ENCODE results near the gene TIGD4.
"Not testable (repeated sequence)": the region's sequence is repeated elsewhere in the genome, so short reads cannot be mapped to it uniquely, and the experiment has no call there.

TIGD4 gene

DNA sequence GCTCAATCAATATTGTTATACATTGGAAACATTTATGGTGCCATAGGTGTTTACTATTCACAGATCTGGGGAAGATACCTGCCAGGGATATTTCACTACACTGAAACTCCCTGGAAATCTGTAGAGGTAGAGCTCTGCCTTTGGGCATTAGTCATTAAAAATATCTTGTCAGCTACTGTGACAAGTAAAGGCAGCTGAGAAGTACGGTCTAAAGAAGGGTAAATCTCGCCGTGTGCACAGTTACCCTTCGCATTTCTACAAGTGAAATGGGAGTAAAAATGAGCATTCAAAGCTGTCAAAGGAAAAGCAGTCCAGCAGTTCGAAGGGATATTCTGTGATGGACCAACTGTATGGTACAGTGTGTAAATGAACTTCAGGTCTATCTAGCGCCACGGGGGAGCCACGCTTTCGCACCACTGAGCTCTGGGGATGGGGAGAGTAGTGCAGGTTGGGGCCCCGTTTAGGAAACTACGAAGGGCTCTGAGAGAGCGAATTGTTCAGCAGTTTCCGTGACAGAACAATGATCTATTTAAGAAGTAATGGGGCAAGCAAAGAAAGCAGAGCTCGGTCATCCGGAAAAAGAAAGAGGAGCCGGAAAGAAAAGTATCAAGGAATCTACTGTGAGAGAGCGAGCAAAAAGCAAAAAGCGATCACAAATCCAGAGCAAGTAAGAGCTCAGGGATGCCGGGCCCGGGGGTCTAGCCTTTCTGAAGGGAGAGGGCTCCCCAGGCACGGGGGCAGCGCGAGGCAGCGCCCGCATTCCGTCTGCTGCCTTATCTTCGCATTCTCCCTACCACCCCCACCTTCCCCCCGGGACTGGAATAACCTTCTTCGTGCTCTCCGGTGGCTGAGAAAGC, 646 bp downstream of the TIGD4 start:
- peak; percentile 15 to 35 for DNase-seq

DNA sequence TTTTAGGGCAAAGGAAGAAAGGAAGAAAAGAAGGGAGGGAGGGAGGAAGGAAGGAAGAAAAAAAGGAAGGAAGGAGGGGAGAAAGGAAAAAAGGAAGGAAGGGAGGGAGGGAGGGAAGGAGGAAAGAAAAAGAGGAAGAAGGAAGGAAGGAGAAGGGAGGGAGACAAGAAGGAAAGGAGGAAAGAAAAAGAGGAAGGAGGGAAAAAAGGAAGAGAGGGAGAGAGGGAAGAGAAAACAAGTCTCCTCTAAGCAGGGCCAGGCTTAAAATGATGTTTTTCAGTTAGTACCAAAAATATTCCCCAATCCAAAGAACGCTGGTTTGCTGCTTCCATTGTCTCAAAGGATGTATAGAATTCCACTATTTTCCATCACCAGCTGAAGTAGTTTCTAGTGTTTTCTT, 2.0 kb downstream of the TIGD4 start:
- DNase-seq, result no peak

DNA sequence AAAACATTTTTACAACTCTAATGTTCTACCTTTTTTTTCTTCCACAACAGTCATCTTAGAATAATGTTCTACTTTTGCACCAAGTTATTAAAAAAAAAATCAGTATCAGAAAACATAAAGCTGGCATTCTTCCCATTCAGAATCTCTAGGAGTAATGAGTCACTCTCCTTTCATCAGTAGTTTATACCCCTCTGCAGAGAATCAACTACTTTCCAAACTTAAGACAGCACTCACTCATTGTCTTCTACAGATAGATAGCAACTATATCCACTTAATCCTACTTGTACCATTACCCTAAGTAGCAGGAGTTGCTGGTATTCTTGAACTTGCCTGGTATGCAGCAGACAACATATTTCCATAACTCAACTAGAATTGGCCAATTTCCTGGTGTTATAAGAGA, 3.2 kb downstream of the TIGD4 start:
- DNase-seq, result no peak

DNA sequence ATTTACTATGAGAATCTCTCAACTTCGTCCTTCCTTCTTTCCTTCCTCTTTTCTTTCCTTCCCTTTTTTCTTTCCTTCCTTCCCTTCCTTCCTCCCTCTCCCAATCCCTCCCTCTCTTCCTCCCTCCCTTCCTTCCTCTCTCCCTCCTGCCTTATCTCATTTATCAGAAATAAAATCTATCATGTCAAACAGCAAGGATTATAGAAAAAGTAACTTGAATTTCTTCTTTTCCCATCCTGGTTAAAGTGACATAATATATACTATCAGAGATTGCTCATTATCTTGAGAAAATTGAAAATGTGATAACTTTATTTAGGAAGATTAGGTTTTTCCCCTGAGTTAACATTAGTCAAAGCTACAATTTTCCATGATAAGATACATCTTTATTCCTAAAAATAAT, 5.6 kb downstream of the TIGD4 start:
- no peak for DNase-seq

DNA sequence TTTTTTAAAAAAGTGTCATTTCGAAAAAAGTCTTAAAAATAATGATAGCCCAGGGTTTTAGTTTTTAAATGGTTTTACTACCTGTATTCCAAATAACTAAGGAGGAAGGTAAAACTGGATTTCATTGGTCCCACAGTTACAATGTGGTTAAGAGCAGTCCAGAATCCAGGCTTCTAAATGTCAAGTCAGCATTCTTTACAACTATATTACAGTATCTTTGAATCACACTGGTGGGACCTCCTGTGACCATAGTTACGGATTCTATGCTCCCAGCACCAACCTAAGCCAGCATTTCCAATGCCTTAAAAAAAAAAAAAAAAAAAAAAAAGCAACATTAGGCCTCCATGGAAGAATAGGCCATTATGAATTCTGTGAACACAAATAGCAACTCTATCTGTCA, 6.2 kb downstream of the TIGD4 start:
- no peak for DNase-seq

DNA sequence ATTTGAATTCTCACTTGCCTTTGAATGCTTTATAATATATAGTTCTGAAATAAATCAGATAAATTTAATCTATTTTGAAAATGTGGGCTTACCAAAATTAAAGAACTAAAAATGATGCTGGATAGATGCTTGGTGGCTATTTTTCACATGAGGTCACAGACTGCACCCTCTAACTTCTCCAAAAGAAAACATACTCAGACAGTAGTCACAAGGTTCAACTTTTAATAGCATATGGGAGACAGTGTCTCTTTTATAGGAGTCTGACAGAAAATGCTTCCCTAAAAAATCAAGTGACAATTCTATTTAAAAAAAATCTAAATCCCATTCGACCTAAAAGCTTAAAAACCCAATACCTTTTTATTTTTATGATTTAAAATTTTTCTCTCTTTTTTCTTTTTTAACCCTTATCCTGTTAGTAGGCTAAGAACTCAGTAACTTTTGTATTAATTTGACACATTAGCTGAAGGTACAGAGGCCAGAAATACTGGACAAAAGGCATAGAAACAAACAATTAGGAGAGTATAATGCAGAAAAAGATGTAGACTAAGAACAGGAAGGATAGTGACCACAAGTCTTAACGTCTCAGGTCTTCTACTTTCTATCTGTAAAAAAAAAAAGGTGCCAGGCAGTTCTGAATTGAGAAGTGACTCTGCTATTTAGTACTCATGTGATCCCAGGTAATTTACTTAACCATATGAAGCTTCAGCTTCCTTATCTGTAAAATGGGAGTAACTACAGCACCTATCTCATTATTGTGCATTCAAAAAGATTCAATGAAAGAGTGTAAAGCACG, 7.6 kb downstream of the TIGD4 start:
- DNase-seq, result no peak

DNA sequence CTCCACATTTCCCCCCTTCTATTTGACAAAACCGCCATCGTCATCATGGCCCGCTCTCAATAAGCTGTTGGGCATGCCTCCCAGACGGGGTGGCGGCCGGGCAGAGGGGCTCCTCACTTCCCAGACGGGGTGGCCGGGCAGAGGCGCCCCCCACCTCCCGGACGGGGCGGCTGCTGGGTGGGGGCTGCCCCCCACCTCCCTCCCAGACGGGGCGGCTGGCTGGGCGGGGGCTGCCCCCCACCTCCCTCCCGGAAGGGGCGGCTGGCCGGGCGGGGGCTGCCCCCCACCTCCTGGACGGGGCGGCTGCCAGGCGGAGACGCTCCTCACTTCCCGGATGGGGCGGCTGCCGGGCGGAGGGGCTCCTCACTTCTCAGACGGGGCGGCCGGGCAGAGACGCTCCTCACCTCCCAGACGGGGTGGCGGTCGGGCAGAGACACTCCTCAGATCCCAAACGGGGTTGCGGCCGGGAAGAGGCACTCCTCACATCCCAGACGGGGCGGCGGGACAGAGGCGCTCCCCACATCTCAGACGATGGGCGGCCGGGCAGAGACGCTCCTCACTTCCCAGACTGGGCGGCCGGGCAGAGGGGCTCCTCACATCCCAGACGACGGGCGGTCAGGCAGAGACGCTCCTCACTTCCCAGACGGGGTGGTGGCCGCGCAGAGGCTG, 14.3 kb downstream of the TIGD4 start:
- not testable (repeated sequence) for DNase-seq

DNA sequence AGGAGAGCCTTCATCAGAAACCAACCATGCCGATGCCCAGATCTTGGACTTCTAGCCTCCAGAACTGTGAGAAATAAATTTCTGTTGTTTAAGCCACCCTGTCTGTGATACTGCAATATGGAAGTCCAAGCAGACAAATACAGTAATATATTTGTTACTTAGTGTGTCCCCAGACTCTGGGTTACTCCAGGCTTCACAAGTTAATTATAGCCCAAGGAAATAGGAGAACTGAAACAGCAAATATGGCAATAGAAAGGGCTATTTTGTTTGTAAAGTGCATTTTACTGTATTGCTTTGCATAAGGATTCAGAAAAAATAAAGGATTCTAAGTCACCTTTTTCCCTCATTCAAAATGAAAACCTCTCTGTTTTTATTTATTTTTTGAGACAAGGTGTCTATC, 15.7 kb downstream of the TIGD4 start:
- DNase-seq, result no peak

DNA sequence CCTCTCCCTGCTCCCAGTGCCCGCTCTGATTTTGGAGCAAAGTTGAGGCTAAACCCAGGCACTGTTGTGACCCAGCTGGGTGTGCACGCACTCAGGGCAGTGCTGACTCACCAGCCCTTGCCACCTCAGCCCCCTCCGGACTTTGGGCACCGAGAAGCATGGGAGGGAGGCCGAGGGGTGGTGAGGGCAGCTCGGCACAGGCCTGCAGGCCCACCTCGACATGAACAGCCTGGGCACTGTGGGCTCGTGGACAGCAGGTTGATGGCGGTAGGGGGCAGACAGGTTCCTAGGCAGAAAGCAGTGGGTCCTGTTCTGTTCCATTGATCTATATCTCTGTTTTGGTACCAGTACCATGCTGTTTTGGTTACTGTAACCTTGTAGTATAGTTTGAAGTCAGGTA, 30.9 kb downstream of the TIGD4 start:
- DNase-seq, result no peak

DNA sequence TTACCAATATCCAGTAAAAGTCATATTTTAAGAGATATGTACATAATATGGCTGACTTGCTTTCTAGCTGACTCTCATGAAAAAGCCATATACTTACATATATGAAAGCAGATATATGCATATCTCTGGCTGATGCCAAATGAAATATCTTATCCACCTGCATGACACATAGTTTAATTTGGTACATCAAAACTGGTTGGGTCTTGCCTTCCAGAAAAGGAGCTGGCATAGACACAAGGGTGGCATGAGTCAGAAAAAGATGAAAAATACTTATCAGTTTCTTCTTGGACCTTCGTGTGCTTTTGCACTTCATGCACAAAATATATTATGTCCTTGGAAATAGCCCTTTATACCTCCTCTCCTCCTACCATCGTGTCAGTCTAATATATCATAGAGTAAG, 32.1 kb downstream of the TIGD4 start:
- no peak for DNase-seq

DNA sequence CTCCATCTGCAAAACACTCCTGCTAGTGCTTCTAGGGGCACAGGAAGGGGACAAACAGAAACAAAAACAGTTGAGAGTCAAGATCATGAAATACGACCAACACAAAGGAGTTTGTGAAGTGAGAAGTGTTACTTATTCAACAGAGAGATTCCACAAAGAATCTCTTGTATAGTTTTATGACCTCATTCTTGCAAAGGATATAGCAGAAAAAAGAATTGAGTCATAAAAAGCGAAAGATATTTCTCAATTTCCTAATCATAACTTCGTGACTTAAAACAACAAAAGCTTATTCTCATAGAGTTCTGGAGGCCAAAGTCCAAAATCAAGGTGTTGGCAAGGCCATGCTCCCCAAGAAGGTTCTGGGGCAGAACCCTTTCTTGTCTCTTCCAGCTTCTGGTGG, 40.7 kb downstream of the TIGD4 start:
- no peak for DNase-seq

DNA sequence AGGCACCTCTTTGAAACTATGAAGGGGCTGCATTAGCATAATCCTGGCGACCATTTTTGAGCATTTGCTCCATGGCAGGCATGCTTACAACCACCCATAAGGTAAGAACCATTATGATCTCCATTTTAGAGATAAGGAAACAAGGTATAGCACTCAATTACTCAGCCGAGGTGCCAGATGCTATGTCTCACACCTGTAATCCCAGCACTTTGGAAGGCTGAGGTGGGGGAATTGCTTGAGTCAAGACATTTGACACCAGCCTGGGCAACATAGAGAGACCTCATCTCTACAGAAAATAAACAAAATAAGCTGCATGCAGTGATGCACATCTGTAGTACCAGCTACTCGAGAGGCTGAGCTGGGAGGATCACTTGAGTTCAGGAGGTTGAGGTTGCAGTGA, 43.6 kb downstream of the TIGD4 start:
- no peak for DNase-seq

DNA sequence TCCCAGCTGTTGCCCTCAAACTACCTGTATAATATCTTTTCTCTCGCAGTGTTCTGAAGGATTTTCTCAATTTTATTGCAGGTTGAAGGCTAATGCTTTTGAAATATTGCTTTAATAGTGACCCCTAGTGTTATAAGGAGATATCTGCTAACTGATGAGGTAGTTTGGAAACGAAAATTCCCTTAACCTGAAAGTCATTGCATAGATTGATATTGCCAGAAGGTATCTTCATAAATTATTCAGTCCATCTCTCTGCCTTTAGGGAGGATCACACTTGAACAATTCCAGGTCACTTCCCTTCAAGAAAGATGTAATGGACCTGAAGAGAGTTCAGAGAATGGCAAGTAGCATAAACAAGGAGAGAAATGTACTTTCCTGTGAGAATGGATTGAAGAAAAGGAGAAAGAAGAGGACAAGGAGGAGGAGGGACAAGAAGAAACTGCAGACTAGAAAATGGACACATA, 44.1 kb downstream of the TIGD4 start:
- peak in 1 of 2 donors; percentile 37 for DNase-seq

DNA sequence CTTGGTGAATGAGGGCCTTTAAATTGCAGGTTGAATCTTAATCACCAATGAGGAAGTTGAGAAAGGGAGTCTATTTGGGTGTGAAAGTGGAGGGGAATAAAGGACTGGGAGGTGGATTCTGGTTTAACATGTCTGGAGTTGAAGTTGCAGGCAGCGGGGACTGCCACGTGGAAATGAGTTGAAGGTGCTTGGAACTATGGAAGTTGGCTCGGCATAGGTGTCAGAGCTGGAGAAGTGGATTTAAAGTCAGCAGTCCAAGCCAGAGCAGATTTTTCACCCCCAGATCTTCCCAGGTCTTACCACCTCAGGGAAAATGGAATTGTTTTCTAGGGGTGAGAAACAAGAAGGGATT, 44.9 kb downstream of the TIGD4 start:
- DNase-seq, result no peak

DNA sequence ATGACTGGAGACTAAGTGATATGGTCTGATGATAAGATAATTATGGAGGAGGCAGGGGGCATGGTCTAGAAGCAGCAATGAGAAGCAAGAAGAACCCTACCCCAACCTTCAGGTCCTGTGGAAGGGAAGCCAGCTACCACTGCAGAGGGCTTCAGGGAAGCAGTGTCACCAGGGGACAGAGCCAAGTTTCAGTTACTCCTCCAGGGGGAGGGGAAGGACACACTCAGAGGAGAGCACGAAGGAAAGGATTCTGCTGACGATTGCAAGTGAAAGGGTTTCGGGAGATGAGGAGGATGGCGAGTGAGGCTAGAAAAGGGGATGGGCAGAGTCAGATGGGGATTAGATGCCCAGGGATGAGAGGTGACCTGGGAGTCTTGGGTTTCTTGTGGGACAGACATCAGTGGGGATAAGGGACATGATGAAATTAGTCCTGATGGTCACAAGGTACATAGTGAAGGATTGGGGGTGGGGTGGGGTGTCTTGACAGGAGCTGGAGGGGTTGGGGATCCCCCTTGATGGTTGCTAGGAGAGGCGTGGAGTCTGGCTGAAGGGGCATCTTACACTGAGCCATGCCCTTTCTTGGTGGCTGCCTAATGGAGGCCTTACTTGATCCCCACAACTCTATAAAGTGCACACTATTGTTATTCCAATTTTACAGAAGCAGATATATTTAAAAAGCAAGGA, 45.4 kb downstream of the TIGD4 start:
- no peak for DNase-seq

DNA sequence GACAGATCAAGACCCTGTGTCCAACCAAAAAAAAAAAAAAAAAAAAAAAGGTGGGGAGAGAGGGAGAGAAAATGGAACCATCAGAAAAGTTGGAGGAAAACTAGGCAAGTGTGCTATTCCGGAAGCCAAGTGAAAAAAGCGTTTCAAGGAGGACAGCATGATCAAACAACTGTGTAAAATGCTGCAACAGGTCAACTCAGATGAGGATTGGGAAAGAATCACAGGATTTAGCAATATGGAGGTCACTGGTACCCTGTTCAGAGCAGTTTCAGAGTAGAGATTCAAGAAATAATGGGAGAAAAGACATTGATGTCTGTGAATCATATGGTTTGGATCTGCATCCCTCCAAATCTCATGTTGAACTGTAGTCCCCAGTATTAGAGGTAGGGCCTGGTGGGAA, 47.5 kb downstream of the TIGD4 start:
- DNase-seq, result no peak

DNA sequence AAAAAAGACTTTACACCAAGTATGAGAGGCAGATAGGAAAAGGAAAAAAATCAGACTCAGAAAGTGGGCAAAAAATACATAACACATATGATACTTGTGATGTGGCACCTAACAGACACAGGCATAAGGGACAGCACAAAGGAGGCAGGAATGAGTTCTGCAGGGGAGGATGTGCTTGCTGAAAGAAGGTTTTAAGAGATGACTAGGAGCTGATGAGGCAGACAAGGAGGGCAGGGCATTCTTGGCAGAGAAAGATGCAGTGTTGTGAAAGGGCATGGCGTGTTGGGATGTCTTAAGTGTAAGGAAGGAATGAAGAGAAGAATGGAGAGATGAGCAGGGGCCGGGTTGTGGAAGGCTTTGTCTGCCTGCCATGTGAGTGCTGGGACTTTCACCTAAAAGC, 50.1 kb downstream of the TIGD4 start:
- no peak for DNase-seq

DNA sequence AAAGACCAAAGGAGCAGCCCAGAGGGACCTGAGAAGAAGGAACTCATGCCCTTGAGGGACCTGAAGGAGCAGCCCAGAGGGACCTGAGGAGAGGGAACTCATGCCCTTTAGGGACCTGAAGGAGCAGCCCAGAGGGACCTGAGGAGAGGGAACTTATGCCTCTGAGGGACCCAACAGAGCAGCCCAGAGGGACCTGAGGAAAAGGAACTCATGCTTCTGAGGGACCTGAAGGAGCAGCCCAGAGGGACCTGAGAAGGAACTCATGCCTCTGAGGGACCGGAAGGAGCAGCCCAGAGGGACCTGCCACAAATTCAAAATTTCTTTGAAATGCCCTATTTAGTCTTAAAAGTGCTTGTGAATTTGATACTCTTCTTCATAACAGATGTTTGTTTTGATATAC, 51.2 kb downstream of the TIGD4 start:
- DNase-seq, result no peak

DNA sequence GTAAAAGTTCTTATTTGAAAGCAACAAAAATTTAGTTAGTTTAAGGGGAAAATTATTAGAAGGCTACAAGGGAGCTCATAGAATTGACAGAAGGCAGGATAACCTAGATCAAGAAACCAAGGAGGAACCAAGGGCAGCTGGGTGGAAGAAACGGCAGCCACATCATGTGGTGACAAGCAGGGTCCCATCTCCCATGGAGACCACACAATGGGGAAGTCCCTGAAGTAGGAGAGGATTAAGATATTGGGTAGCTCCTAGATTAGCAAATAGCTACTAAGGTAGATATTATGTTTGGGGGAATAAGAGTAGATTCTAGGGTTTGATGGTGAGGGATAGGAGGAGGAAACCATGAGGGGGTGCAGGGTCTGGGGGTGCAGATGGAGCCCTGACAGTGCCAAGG, 51.7 kb downstream of the TIGD4 start:
- no peak for DNase-seq

DNA sequence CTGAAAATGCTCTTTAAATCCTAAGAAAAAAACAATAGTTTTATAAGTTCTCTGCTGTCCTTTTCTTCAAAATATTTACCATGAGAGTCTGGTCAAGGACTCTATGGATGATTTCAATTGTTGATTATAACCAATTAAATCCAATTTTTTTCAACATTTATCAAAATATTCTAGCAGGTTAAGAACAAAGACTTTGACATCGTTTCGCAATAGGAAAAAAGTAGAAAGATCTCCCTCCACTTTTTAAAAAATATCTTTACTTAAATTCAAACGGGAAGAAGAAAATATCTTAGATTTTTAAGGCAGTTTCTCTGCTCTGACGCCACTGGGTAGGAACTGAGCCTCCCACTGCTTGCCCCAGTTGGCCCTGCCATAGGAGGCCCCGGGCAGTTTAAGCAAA, 55.0 kb downstream of the TIGD4 start:
- no peak for DNase-seq

DNA sequence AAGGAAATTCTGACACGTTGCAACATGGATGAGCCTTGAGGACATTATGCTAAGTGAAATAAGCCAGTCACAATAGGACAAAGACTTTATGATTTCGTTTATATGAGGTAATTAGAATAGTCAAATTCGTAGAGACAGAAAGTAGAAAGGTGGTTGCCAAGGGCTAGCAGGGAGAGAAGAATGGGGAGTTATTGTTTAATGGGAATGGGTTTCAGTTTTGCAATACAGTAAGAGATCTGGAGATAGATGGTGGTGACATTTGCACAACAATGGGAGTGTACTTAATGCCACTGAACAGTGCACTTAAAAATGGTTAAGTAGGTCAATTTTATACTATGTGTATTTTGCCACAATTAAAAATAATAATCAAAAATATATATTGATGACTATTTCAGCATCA, 56.3 kb downstream of the TIGD4 start:
- no peak for DNase-seq

DNA sequence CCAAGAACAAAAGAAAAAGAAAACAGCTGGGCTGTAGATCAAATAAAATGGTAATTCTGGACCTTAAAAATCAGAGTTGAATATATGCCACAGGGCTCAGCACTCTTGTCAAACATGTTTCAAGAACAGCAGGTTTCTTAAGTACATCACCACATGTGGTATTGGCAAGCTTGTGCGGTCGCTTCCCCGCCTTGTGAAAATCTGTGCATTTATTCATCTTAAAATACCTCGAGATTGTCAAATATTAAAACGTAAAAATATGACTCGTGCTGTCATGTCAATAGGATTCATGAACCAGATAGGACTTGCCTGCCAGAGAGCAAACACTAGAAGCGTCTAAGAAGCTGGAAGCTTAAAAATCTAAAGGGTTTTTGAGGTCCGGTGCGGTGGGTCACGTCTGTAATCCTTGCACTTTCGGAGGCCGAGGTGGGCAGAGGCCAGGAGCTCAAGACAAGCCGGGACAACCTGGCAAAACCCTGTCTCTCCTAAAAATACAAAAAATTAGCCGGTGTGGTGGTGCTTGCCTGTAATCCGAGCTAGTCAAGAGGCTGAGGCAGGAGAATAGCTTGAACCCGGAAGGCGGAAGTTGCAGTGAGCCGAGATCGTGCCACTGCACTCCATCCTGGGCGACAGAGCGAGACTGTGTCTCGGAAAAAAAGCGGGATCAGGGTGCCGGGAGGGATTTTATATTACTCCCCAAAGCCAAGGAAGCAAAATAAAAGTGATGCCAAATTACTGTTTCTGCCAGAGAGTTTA, 59.6 kb downstream of the TIGD4 start:
- DNase-seq, result no peak
